B cell (primary cell): ENCODE results near the gene CFAP157. TPM values are rescaled to one million over a fixed set of nuclear protein-coding genes. Genes with fewer than 3 reads are reported as not detected.

Source experiments
- ATAC-seq: fragments of 200-7000 bp; cut with Tn5 transposase; one replicate; pipeline ENCODE4 v1.10.0; 2021; ENCODE audit warnings: low read depth, mild to moderate bottlenecking, moderate number of reproducible peaks, moderate library complexity
- CTCF ChIA-PET: fragments of 350-600 bp; sonication (Branson Sonifier 250); formaldehyde crosslinking; loops from one replicate; lab custom pipeline; 2021; ENCODE audit warnings: antibody characterized with exemption, inconsistent platforms; lab: Charles Lee
- POLR2A ChIA-PET: fragments of 350-600 bp; sonication (Branson Sonifier 250); formaldehyde crosslinking; loops from one replicate; lab custom pipeline; 2021; ENCODE audit warnings: antibody characterized with exemption; lab: Charles Lee
- DNase-seq: peaks from one replicate; pipeline ENCODE4 v3.0.0; 2013
- H2AFZ ChIP-seq: 2 replicates; pipeline ENCODE4 v1.6.1; 2012; ENCODE audit warnings: mild to moderate bottlenecking, low read depth, low read length; ENCODE audit not compliant: insufficient read depth, poor library complexity, severe bottlenecking
- H3K27ac ChIP-seq, 2 donors: 1 replicate in 1 of 2; 2 replicates in 1 of 2; pipeline ENCODE4 v1.5.1; 2012 to 2013; ENCODE audit warnings: low read length in 2 of 2, mild to moderate bottlenecking in 2 of 2, moderate library complexity in 1 of 2
- H3K27me3 ChIP-seq, 4 experiments: fragments of 200-600 bp in 1 of 4; sonication (generic) in 1 of 4; replicated peaks in 1 of 4; 1 replicate in 2 of 4; 2 replicates in 2 of 4; pipeline versions ENCODE4 v1.6.1 to v1.7.0; 2013 to 2016; ENCODE audit warnings: low read length in 3 of 4, mild to moderate bottlenecking in 2 of 4, mixed read lengths in 1 of 4, moderate library complexity in 1 of 4; ENCODE audit not compliant: insufficient read depth in 4 of 4, control insufficient read depth in 3 of 4; ENCODE audit errors: control extremely low read depth in 1 of 4
- H3K36me3 ChIP-seq, 2 experiments: replicated peaks in 1 of 2; 1 replicate in 1 of 2; 2 replicates in 1 of 2; pipeline versions ENCODE4 v1.6.1 to v1.7.1; 2013; ENCODE audit warnings: low read length in 1 of 2; ENCODE audit not compliant: insufficient read depth in 2 of 2, control insufficient read depth in 1 of 2; ENCODE audit errors: control extremely low read depth in 1 of 2, extremely low read depth in 1 of 2
- H3K4me1 ChIP-seq, 2 donors: fragments of 200-600 bp in 1 of 2; sonication (generic) in 1 of 2; 1 replicate in 1 of 2; 2 replicates in 1 of 2; pipeline versions ENCODE4 v1.5.1 to v1.6.1; 2013 to 2017; ENCODE audit warnings: low read length in 2 of 2; ENCODE audit not compliant: control insufficient read depth in 2 of 2, insufficient read depth in 2 of 2
- H3K4me2 ChIP-seq: replicated peaks from 2 replicates; pipeline ENCODE3; 2012; ENCODE audit warnings: mild to moderate bottlenecking, low read depth, low read length; ENCODE audit not compliant: poor library complexity, severe bottlenecking
- H3K4me3 ChIP-seq, 5 experiments: fragments of 200-600 bp in 1 of 5; sonication (generic) in 1 of 5; 1 replicate in 3 of 5; 2 replicates in 2 of 5; pipeline versions ENCODE4 v1.5.1 to v1.7.0; 2011 to 2016; ENCODE audit warnings: low read length in 4 of 5, mild to moderate bottlenecking in 4 of 5, low read depth in 2 of 5, control low read depth in 1 of 5, moderate library complexity in 1 of 5; ENCODE audit not compliant: insufficient read depth in 1 of 5; ENCODE audit errors: control extremely low read depth in 1 of 5, extremely low read depth in 1 of 5
- H3K79me2 ChIP-seq: fragments of 200-600 bp; sonication (generic); one replicate; pipeline ENCODE4 v1.6.0; 2016; ENCODE audit warnings: low read length; ENCODE audit not compliant: control insufficient read depth, insufficient read depth
- H3K9ac ChIP-seq: fragments of 200-600 bp; sonication (generic); 2 replicates; pipeline ENCODE4 v1.6.1; 2017; ENCODE audit warnings: mild to moderate bottlenecking, low read length, moderate library complexity
- H3K9me3 ChIP-seq, 3 donors: one replicate each; pipeline versions ENCODE4 v1.6.1 to v1.7.1; 2013; ENCODE audit warnings: low read length in 2 of 3; ENCODE audit not compliant: control insufficient read depth in 2 of 3, insufficient read depth in 1 of 3; ENCODE audit errors: control extremely low read depth in 1 of 3
- H4K20me1 ChIP-seq: 2 replicates; pipeline ENCODE4 v1.6.0; 2012; ENCODE audit warnings: mild to moderate bottlenecking, low read length; ENCODE audit not compliant: insufficient read depth, control insufficient read depth, poor library complexity, severe bottlenecking
- H3K27ac Mint-ChIP-seq: one replicate; pipeline ENCODE4 v1.8.0; 2021; ENCODE audit warnings: mixed read lengths
- H3K27me3 Mint-ChIP-seq: one replicate; pipeline ENCODE4 v1.8.0; 2021; ENCODE audit warnings: mixed read lengths
- H3K4me1 Mint-ChIP-seq: one replicate; pipeline ENCODE4 v1.8.0; 2021; ENCODE audit warnings: mixed read lengths
- H3K4me3 Mint-ChIP-seq: one replicate; pipeline ENCODE4 v1.8.0; 2021; ENCODE audit warnings: mixed read lengths
- H3K9me3 Mint-ChIP-seq: one replicate; pipeline ENCODE4 v1.8.0; 2022; ENCODE audit warnings: mixed read lengths; ENCODE audit not compliant: insufficient read depth
- EZH2 ChIP-seq: IDR thresholded peaks from 2 replicates; pipeline ENCODE4 v1.6.1; 2012; ENCODE audit warnings: borderline replicate concordance, low read depth, mild to moderate bottlenecking, moderate library complexity, low read length; ENCODE audit not compliant: insufficient read depth, poor library complexity, severe bottlenecking
- WGBS: methylation state at CpG from one replicate; pipeline ENCODE4 v1.1.5; 2013; ENCODE audit warnings: missing lambda C conversion rate; ENCODE audit not compliant: insufficient coverage; 5-methylcytosine and 5-hydroxymethylcytosine counted together
- intact Hi-C: fragments of 100-400 bp; cut with micrococcal nuclease; formaldehyde crosslinking; loops from one replicate; pipeline ENCODE4 v1.10.0; 2022
- polyA plus RNA-seq: library from polyadenylated mRNA; depleted of rRNA; stranded (reverse); fragments of >200 nt; gene quantifications from 2 replicates; pipeline ENCODE4 v1.2.3, GENCODE V29; 2012
- total RNA-seq, 2 donors: library from RNA; stranded (reverse); fragments of 120-200 nt in 1 of 2; gene quantifications; 1 replicate in 1 of 2; 2 replicates in 1 of 2; pipeline versions ENCODE4 v1.2.3 to v1.2.4, GENCODE V29; 2013 to 2022
- TF ChIP-seq, protein P1 (sequence below): fragments of 200-600 bp; IDR thresholded peaks from one replicate; pipeline ENCODE4 v1.8.0; 2022; ENCODE audit warnings: antibody characterized with exemption, mild to moderate bottlenecking

The CFAP157 gene
- total and polyA plus RNA-seq, 2 donors (not counting 1 experiment from before 2014, with no cell fraction given), result 0.03 TPM; not detected in 1

DNA sequence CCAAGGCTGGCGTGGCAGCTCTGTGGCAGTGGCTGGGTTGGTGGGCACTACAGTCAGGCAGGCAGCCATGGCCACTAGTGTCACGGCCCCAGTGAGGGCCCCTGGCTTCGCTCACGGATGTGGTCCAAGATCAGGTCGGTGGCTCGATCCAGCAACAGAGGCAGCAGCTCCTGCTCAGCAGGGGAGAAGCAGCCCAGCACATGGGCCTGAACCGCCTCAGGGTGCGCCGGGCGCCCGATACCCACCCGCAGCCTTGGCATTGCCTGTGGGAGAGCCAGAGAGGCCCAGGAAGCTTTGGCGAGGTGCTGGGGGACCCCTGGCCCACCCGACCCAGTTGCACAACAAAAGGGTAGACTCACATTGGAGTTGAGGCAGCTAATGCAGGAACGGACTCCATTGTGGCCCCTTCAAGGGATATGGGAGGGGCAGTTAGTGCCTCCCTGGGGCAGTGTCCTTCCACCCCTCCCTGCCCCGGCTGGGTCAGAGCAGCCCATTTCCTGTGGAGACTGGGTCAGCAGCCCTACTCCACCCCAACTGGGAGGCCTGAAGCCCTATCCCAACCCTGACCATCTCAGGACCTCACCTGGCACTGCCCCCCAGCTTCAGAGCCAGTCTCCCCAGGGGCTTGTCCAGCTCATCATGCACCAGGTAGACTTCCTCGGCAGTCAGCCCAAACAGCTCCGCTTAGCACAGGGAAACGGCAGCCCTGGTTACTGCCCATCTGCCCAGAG, 7.4 kb downstream of the CFAP157 start:
- 88% methylated on average over 18 of the region's 19 CpGs for WGBS
- intact Hi-C loops, result no loop called here
- ChIA-PET POLR2A (no interaction called here), CTCF (no interaction called here)
- Mint-ChIP-seq H3K4me3 (peak overlapping the region; percentile 82), H3K27ac (peak overlapping the region; percentile 32), H3K9me3 (no peaks in the 10 kb centered on the region), H3K27me3 (no peaks in the 10 kb centered on the region), H3K4me1 (peaks cover 21% of the 10 kb centered on the region)
- peak; percentile 13 for DNase-seq
- TF ChIP-seq EZH2, result no peak
- TF ChIP-seq, protein P1, sequence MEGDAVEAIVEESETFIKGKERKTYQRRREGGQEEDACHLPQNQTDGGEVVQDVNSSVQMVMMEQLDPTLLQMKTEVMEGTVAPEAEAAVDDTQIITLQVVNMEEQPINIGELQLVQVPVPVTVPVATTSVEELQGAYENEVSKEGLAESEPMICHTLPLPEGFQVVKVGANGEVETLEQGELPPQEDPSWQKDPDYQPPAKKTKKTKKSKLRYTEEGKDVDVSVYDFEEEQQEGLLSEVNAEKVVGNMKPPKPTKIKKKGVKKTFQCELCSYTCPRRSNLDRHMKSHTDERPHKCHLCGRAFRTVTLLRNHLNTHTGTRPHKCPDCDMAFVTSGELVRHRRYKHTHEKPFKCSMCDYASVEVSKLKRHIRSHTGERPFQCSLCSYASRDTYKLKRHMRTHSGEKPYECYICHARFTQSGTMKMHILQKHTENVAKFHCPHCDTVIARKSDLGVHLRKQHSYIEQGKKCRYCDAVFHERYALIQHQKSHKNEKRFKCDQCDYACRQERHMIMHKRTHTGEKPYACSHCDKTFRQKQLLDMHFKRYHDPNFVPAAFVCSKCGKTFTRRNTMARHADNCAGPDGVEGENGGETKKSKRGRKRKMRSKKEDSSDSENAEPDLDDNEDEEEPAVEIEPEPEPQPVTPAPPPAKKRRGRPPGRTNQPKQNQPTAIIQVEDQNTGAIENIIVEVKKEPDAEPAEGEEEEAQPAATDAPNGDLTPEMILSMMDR, result no peak
- no peaks in the 10 kb centered on the region for H3K36me3 ChIP-seq
- peak overlapping the region in 1 of 5 experiments; percentile 87 for H3K4me3 ChIP-seq
- H3K4me1 ChIP-seq, result peaks cover 9 to 16% of the 10 kb centered on the region in 2 donors
- H4K20me1 ChIP-seq, result no peaks in the 10 kb centered on the region
- no peak overlapping the region for H2AFZ ChIP-seq
- peak overlapping the region; percentile 96 for H3K4me2 ChIP-seq
- no peaks in the 10 kb centered on the region for H3K27me3 ChIP-seq
- H3K9ac ChIP-seq, result no peak overlapping the region
- no peak overlapping the region for H3K27ac ChIP-seq
- no peaks in the 10 kb centered on the region for H3K9me3 ChIP-seq
- ATAC-seq, result no peak
- peaks cover 3% of the 10 kb centered on the region for H3K79me2 ChIP-seq

GRCh38 chr9:127714951-127715469, 8.2 kb downstream of the CFAP157 start:
- intact Hi-C loops, result loop anchor here (1.0 to 5.0 kb wide), 9 partner anchors 16 to 1167 kb away; partner anchors contain the start of genes FPGS, KYAT1, LRRC8A and LRSAM1

More at GRCh38 chr9:127714951-127715469, 8.2 kb downstream of the CFAP157 start:
- Histone ChIP-seq H4K20me1 (no peaks in the 10 kb centered on the region), H2AFZ (peak overlapping the region; percentile 88), H3K9ac (peak overlapping the region; percentile 77), H3K4me1 (peaks cover 9 to 16% of the 10 kb centered on the region in 2 donors), H3K79me2 (peaks cover 3% of the 10 kb centered on the region), H3K36me3 (no peaks in the 10 kb centered on the region), H3K27me3 (no peaks in the 10 kb centered on the region), H3K9me3 (no peaks in the 10 kb centered on the region), H3K4me3 (peak overlapping the region; percentile 16 to 90 (median 66)), H3K27ac (peak overlapping the region; percentile 22 to 81), H3K4me2 (peak overlapping the region; percentile 96)
- CTCF ChIA-PET, result interaction anchor here (0.7 to 2.9 kb wide), 5 partner anchors 20 to 155 kb away, joined by 3 to 26 read pairs (median 4); partner anchors contain the start of gene TOR2A
- ATAC-seq (no peak), DNase-seq (no peak)
- H3K4me1 Mint-ChIP-seq, result peaks cover 25% of the 10 kb centered on the region
- H3K4me3 Mint-ChIP-seq, result peak overlapping the region; percentile 97
- under 1% methylated on average over 42 of the region's 44 CpGs for WGBS
- no peak for TF ChIP-seq EZH2
- TF ChIP-seq, protein P1, result no peak
- POLR2A ChIA-PET, result interaction anchor here (1.6 kb wide), 1 partner anchor 20 kb away, joined by 8 read pairs; the partner anchor contains the start of gene TOR2A
- no peaks in the 10 kb centered on the region for H3K9me3 Mint-ChIP-seq
- H3K27me3 Mint-ChIP-seq, result no peaks in the 10 kb centered on the region
- H3K27ac Mint-ChIP-seq, result peak overlapping the region; percentile 90
